Stimulated activated CD4-positive, alpha-beta T cell treated with anti-CD3 and anti-CD28 coated beads, TNF-alpha, amount 100 ng/mL, for 24 hours (primary cell): ENCODE measurements around the gene PVALB.

Experiments used
- DNase-seq, 3 experiments: peaks; one replicate each; pipeline ENCODE4 v3.0.0-alpha.2; 2020; ENCODE audit warnings: low read depth in 3 of 3

The PVALB gene

GRCh38 chr22:36846949-36847348, 30.1 kb upstream of the PVALB start:
- no peak for DNase-seq

DNA sequence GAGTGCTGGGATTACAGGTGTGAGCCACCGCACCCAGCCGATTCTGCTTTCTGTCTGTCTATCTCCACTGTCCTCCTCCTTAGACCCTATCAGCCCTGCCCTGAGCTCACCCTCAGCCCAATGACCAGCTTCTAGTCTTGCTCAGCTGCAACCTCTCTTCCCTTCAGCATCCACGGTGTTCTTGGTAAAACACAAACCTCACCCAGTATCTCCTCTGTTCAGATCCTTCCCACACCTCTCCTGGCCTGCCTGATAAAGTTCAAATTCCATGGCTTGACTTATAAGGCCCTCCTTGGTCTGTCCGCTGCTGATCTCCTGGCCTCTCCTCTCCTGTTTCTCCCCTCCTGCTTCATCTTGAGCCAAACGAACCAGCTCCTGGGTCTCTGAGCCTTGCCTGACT, 29.4 kb upstream of the PVALB start:
- DNase-seq: no peak

GRCh38 chr22:36840106-36840505, 23.3 kb upstream of the PVALB start:
- DNase-seq: no peak

GRCh38 chr22:36839356-36840073, 22.7 kb upstream of the PVALB start:
- DNase-seq: no peak

DNA sequence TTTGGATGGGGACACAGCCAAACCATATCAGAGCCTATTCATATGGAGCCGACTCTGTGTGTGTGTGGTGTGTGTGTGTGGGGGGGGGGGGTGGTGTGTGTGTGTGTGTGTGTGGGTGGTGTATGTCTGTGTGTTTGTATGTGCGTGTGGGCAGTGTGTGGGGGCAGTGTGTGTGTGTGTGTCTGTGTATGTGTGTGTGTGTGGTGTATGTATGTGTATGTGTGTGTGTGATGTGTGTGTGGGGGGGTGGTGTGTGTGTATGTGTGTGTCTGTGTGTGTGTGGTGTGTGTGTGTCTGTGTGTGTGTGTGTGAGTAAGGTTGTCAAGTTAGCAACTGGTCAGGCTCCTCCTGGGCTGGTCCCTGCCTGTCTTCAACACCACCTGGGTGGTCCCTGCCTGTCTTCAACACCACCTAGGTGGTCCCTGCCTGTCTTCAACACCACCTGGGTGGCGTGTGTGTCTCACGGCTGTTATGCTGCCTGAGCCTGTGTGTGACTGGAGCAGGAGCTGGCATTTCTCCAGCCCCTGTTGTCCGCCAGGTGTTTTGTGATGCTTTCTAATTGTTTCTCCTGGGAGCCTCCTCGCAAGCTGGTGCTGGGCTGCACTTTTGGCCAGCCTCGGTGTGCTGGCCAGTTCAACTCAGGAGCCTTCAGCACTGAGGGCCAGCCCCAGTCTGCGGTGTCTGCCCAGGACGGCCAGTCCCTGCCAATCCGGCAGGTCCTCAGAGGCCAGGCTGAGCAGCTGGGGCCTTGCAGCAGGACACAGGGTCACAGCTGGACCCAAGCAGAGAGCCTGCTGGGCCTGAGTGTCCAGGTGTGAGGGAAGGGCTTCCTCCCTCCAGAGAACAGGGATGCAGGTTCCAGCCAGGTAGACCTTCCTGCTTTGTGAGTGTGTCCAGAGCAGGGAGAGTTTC, 21.5 kb upstream of the PVALB start:
- no peak for DNase-seq

GRCh38 chr22:36835903-36836302, 19.1 kb upstream of the PVALB start:
- DNase-seq: no peak

GRCh38 chr22:36833073-36833472, 16.2 kb upstream of the PVALB start:
- DNase-seq: no peak

GRCh38 chr22:36831717-36832116, 14.9 kb upstream of the PVALB start:
- DNase-seq: no peak

DNA sequence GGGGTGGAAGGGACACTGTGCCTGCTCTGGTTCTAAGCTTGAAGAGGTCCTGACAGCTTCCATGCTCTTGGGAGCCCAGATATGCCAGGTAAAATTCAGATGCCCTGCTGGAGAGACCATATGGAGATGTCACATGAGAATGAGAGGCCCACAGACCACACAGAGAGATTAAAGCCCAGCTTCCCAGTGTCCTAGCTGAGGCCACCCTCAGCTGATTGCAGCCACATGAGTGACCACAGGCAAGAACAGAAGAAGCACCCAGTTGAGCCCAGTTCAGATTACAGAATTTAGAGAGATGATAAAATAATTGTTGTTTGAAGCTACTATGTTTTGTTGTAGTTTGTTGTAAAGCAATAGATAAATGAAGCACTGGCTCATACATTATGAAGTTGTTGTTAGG, 14.4 kb upstream of the PVALB start:
- DNase-seq: no peak

DNA sequence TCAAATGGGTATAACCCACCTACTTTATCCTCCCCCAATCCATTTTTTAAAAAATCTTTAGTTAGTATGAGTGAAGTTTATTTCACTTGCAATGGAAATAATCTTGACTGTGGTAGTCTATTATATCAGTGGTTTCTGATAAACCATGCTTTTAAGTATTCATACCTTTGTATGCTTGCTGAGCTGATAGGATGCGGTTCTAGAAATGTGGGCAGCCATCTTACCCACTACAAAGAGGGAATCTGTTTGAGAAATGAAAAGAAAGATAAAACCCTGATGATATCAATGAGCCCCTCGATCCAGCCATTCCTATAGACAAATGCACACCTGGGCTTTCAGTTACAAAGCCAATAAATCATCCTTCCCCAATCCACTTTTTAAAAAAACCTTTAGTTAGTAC, 13.8 kb upstream of the PVALB start:
- DNase-seq: no peak

DNA sequence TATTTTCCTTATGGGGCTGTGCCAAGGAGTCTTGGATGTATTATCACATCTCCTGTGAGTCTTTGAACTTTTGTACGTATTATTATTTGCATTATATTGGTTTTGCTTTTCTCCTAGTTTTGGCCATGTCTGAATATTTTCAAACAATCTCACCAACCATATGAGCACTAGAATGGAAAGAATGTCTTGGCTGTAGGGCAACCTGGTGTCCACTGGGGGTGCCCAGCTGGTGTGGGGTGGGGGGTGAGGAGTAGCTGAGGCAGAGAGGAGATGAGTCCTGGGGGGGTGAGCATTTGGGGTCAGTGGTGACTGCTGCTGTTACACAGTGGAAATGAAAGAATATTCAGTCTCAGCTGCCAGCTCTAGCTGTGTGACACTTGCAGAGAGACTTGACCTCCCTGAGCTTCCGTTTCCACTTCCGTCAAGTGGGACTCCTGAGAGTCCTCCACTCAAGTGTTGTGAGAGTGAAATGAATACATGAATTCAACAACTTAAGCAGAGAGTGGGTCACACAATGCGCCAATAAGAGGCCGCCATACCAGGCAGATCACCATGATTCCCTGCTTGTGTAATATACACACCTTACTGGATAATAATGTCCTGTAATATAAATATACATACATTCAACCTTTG, 12.7 kb upstream of the PVALB start:
- DNase-seq: no peak

- DNase-seq: no peak
Measured at GRCh38 chr22:36828815-36829214, 12.0 kb upstream of the PVALB start.

- DNase-seq: no peak
Measured at GRCh38 chr22:36826262-36826661, 9.4 kb upstream of the PVALB start.

DNA sequence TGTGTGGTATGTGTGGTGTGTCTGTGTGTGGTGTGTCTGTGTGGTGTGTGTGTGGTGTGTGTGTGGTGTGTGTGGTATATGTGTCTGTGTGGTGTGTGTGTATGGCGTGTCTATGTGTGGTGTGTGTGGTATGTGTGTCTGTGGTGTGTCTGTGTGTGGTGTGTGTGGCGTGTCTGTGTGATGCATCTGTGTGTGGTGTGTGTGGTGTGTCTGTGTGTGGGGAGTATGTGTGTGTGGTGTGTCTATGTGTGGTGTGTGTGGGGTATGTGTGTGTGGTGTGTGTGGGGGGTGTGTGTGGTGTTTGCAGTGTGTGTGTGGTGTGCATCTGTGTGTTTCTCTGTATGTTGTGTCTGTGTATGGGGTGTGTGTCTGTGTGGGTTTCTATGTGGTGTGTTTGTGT, 7.8 kb upstream of the PVALB start:
- no peak for DNase-seq

GRCh38 chr22:36823186-36823839, 6.5 kb upstream of the PVALB start:
- no peak for DNase-seq

GRCh38 chr22:36822581-36822980, 5.7 kb upstream of the PVALB start:
- no peak for DNase-seq

- no peak for DNase-seq
Measured at GRCh38 chr22:36819112-36819511, 2.3 kb upstream of the PVALB start.

GRCh38 chr22:36818010-36818642, 1.3 kb upstream of the PVALB start:
- no peak for DNase-seq

DNA sequence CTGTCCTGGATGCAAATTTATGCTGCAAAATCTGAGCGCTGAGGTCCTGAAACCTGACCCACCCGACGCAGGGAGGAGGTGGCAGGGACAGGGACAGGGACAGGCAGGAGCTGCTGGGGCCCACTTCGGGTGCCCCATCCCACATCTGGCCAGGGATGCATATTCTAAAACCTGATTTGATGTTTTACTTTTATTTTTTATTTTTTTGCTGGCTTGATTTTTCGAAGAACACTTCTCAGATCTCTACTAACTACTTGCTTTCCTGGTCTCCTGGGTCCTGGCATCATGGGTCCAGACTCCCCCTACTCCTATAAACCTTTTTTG, 652 bp upstream of the PVALB start:
- no peak for DNase-seq

DNA sequence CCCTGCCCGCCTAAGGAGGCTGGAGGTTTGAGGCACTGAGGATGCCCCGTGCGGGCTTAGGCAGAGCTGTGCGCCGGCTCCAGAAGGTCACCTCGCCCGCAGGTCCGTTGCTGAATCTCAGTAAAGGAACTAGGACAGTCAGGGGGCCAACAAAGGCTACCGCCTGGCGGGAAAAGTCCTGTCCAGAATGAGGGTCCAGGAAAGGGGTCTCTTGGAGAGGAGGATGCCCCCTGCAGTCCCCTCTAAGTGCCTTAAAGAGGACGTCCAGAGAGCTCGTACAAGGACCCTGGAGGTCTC, 548 bp downstream of the PVALB start:
- no peak for DNase-seq

GRCh38 chr22:36815558-36816338, 1.1 kb downstream of the PVALB start:
- DNase-seq: no peak
